GM12878 (cell line): ENCODE results near the gene VAMP3. TPM values are rescaled to one million over a fixed set of nuclear protein-coding genes. Genes with fewer than 3 reads are reported as not detected.

Source experiments
- BMI1 ChIP-seq: fragments of 450-650 bp; IDR thresholded peaks from 2 replicates; pipeline ENCODE4 v1.6.1; 2016; ENCODE audit warnings: mild to moderate bottlenecking, moderate library complexity, borderline replicate concordance
- CREB1 ChIP-seq: IDR thresholded peaks from 2 replicates; pipeline ENCODE4 v1.6.1; 2012; ENCODE audit warnings: low read depth, mild to moderate bottlenecking, inconsistent platforms
- EGR1 ChIP-seq, 2 experiments: IDR thresholded peaks; 1 replicate in 1 of 2; 2 replicates in 1 of 2; pipeline ENCODE4 v1.6.1; 2011 to 2012; ENCODE audit warnings: low read depth in 2 of 2, low read length in 2 of 2, borderline replicate concordance in 1 of 2, mild to moderate bottlenecking in 1 of 2, moderate library complexity in 1 of 2
- HDAC2 ChIP-seq: fragments of 200-600 bp; sonication (generic); IDR thresholded peaks from 2 replicates; pipeline ENCODE4 v1.6.1; 2017
- KLF5 ChIP-seq: fragments of 450-650 bp; IDR thresholded peaks from 2 replicates; pipeline ENCODE4 v1.6.1; 2014; ENCODE audit warnings: mild to moderate bottlenecking; ENCODE audit not compliant: partially characterized antibody
- MEF2A ChIP-seq: IDR thresholded peaks from 2 replicates; pipeline ENCODE4 v1.6.1; 2011; ENCODE audit warnings: low read depth, mild to moderate bottlenecking, low read length, moderate library complexity; ENCODE audit not compliant: insufficient read depth
- MEF2B ChIP-seq: fragments of 450-650 bp; IDR thresholded peaks from 2 replicates; pipeline ENCODE4 v1.6.1; 2018; ENCODE audit warnings: mild to moderate bottlenecking, moderate library complexity; ENCODE audit not compliant: partially characterized antibody, poor library complexity, severe bottlenecking
- MYC ChIP-seq: IDR thresholded peaks from 2 replicates; pipeline ENCODE4 v1.6.1; 2011; ENCODE audit warnings: mild to moderate bottlenecking, low read length, moderate library complexity, inconsistent platforms; ENCODE audit not compliant: insufficient read depth, insufficient replicate concordance, insufficient read length, severe bottlenecking
- PAX8 ChIP-seq: fragments of 450-650 bp; IDR thresholded peaks from 2 replicates; pipeline ENCODE4 v1.6.1; 2017; ENCODE audit warnings: mild to moderate bottlenecking, moderate library complexity
- PML ChIP-seq: IDR thresholded peaks from 2 replicates; pipeline ENCODE4 v1.6.1; 2012; ENCODE audit warnings: low read length, inconsistent platforms
- RAD51 ChIP-seq: fragments of 450-650 bp; IDR thresholded peaks from 2 replicates; pipeline ENCODE4 v1.6.1; 2016; ENCODE audit warnings: moderate library complexity, mild to moderate bottlenecking, inconsistent platforms
- RBBP5 ChIP-seq: fragments of 200-600 bp; sonication (generic); conservative IDR thresholded peaks from 2 replicates; pipeline ENCODE4 v1.6.1; 2016
- SP1 ChIP-seq: IDR thresholded peaks from one replicate; pipeline ENCODE4 v1.6.1; 2011; ENCODE audit warnings: low read depth, low read length
- SPI1 ChIP-seq: IDR thresholded peaks from 2 replicates; pipeline ENCODE4 v1.6.1; 2011; ENCODE audit warnings: low read depth, mild to moderate bottlenecking, low read length, moderate library complexity, borderline replicate concordance; ENCODE audit not compliant: insufficient read depth
- SRF ChIP-seq, 2 experiments: IDR thresholded peaks; 2 replicates each; pipeline ENCODE4 v1.6.1; 2011; ENCODE audit warnings: low read depth in 2 of 2, low read length in 2 of 2, mild to moderate bottlenecking in 1 of 2, moderate library complexity in 1 of 2
- TARDBP ChIP-seq: IDR thresholded peaks from 2 replicates; pipeline ENCODE4 v1.6.1; 2016; ENCODE audit warnings: borderline replicate concordance
- YY1 ChIP-seq: IDR thresholded peaks from 2 replicates; pipeline ENCODE4 v1.6.1; 2011; ENCODE audit warnings: low read depth, mild to moderate bottlenecking, low read length
- ZNF217 ChIP-seq: fragments of 450-650 bp; IDR thresholded peaks from 2 replicates; pipeline ENCODE4 v1.6.1; 2017; ENCODE audit warnings: antibody characterized with exemption, mild to moderate bottlenecking
- ZNF274 ChIP-seq: IDR thresholded peaks from one replicate; pipeline ENCODE4 v1.8.0; 2011; ENCODE audit not compliant: insufficient read length, insufficient read depth
- ZSCAN29 ChIP-seq: fragments of 450-650 bp; IDR thresholded peaks from 2 replicates; pipeline ENCODE4 v1.6.1; 2017; ENCODE audit warnings: mild to moderate bottlenecking, moderate library complexity
- polyA plus RNA-seq, 11 experiments: library from polyadenylated mRNA; depleted of rRNA in 4 of 11; unstranded in 6 of 11; stranded (reverse) in 5 of 11; fragments of >200 nt; fragmentation: Nextera tagmentation in 4 of 11; fragmentation: Illumina TruSeq in 1 of 11; extraction: Ambion mirVana in 4 of 11; extraction: Trizol in 1 of 11; gene quantifications; 1 replicate in 1 of 11; 2 replicates in 10 of 11; pipeline versions ENCODE4 v1.2.1 to v1.2.3, GENCODE V29; 2011 to 2016; ENCODE audit warnings: inconsistent platforms in 2 of 11, missing spikeins in 2 of 11, low read depth in 1 of 11
- total RNA-seq, 4 experiments: library from RNA; depleted of rRNA in 3 of 4; stranded (reverse); fragments of >200 nt in 3 of 4; fragmentation: Illumina TruSeq in 1 of 4; extraction: Trizol in 1 of 4; gene quantifications; 2 replicates each; pipeline versions ENCODE4 v1.2.1 to v1.2.3, GENCODE V29; 2013 to 2021
- TF ChIP-seq, protein P1 (sequence below): IDR thresholded peaks from 2 replicates; pipeline ENCODE4 v1.6.1; 2011; ENCODE audit warnings: borderline replicate concordance, low read depth, mild to moderate bottlenecking, moderate library complexity, low read length; ENCODE audit not compliant: insufficient read depth, poor library complexity, severe bottlenecking
- TF ChIP-seq, protein P2 (sequence below): IDR thresholded peaks from 2 replicates; pipeline ENCODE4 v1.6.1; 2011; ENCODE audit warnings: borderline replicate concordance, low read depth, mild to moderate bottlenecking, moderate library complexity, mixed read lengths, low read length; ENCODE audit not compliant: insufficient read depth; ENCODE audit errors: extremely low read length
- TF ChIP-seq, protein P3 (sequence below): fragments of 450-650 bp; IDR thresholded peaks from 2 replicates; pipeline ENCODE4 v1.6.1; 2017; ENCODE audit warnings: mild to moderate bottlenecking, low read depth, inconsistent platforms; ENCODE audit not compliant: poor library complexity, severe bottlenecking

The VAMP3 gene
- total and polyA plus RNA-seq, 10 of the 15 experiments (the other 5 are each of a cell fraction or from before 2014, with no cell fraction given), result 4.8 to 24.9 (median 9.7) TPM

DNA sequence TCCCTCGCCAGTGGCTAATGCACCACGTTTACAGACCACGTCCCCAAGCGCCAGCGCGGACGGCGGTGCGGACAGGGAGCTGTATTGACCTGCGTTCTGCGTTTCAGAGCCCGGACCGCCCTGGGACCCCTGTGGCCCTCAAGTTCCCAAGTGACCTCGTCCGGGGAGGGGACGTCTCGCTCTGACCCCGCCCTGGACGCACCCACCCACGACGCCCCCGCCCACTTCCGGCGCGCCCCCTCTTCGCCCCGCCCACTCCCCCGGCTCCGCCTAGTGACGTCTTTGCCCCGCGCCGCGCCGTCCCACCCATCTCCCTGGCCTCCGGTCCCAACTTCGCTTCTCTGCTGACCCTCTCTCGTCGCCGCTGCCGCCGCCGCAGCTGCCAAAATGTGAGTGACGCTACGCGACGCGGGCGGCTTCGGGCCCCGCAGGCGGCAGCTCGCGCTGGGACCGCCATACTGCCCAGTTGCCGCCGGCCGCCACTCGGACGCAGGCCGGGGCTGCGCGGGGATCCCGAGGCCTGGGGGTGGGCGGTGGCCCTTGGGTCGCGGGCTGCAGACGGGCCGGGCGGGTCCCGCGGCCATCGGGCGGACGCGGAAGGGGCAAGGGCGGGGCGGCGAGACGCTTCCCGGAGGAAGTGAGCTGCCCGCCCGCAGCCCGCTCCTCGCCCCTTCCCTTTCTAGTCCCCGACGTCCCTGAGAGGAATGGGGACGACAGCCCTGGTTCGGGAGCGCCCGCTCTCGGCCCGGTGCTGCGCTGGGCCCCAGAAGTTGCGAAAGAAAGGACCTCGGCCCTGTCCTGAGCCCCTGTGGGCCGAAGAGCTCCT, at the start of gene VAMP3 (continued):
- TF ChIP-seq TARDBP (no peak), CREB1 (peak; percentile 97), ZSCAN29 (no peak), ZNF274 (no peak), MEF2B (no peak), RAD51 (no peak), PML (no peak), PAX8 (no peak), HDAC2 (no peak), YY1 (peak; percentile 31; the same call in 1 of the 2 replicates), MEF2A (no peak), MYC (no peak), SRF (IDR thresholded peaks at IDR 0.05; ENCODE audit: low read depth in 2 of 2, low read length in 2 of 2) (peak; percentile 11 to 76; a peak in 1 of 4 replicates), ZNF217 (no peak), SP1 (peak; percentile 30), RBBP5 (no peak), EGR1 (IDR thresholded peaks at IDR 0.05; ENCODE audit: borderline replicate concordance in 1 of 2, low read depth in 2 of 2, low read length in 2 of 2) (peak in 1 of 2 experiments; percentile 66; a peak in 2 of 3 replicates), KLF5 (no peak), BMI1 (no peak), SPI1 (0 out of 2 replicates have a peak, but pooled peaks have one; percentile 6)
- TF ChIP-seq, protein P1, sequence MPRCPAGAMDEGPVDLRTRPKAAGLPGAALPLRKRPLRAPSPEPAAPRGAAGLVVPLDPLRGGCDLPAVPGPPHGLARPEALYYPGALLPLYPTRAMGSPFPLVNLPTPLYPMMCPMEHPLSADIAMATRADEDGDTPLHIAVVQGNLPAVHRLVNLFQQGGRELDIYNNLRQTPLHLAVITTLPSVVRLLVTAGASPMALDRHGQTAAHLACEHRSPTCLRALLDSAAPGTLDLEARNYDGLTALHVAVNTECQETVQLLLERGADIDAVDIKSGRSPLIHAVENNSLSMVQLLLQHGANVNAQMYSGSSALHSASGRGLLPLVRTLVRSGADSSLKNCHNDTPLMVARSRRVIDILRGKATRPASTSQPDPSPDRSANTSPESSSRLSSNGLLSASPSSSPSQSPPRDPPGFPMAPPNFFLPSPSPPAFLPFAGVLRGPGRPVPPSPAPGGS, result no peak
- TF ChIP-seq, protein P2, sequence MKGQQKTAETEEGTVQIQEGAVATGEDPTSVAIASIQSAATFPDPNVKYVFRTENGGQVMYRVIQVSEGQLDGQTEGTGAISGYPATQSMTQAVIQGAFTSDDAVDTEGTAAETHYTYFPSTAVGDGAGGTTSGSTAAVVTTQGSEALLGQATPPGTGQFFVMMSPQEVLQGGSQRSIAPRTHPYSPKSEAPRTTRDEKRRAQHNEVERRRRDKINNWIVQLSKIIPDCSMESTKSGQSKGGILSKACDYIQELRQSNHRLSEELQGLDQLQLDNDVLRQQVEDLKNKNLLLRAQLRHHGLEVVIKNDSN, result no peak
- TF ChIP-seq, protein P3, sequence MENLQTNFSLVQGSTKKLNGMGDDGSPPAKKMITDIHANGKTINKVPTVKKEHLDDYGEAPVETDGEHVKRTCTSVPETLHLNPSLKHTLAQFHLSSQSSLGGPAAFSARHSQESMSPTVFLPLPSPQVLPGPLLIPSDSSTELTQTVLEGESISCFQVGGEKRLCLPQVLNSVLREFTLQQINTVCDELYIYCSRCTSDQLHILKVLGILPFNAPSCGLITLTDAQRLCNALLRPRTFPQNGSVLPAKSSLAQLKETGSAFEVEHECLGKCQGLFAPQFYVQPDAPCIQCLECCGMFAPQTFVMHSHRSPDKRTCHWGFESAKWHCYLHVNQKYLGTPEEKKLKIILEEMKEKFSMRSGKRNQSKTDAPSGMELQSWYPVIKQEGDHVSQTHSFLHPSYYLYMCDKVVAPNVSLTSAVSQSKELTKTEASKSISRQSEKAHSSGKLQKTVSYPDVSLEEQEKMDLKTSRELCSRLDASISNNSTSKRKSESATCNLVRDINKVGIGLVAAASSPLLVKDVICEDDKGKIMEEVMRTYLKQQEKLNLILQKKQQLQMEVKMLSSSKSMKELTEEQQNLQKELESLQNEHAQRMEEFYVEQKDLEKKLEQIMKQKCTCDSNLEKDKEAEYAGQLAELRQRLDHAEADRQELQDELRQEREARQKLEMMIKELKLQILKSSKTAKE, result no peak
